ENCODE measurements around the gene ATP1A1. TPM values are rescaled to one million over a fixed set of nuclear protein-coding genes. Genes with fewer than 3 reads are reported as not detected.

Gene ATP1A1
- total and polyA plus RNA-seq, 2 experiments from 2014 or later = 117 to 202 TPM

DNA sequence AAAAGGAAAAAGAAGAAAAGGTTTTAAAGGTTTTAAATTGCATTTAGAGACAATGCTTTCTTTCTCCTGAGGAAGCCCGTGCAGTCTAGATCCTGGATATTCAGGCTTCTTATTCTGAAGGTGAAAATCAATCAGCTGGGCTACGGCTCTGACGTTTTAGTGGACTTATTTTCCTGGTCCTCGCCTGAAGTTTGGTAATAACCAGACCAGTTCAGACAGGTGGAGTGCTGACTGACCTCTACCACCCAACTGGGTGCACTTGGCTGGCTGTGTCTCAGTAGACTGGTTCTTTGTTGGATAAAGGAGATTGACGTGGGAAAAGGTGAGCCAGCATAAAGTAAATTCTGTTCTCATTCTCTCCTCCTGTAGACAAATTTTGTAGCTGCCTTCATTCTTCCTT lies 7.2 kb upstream of the ATP1A1 start:
- Histone ChIP-seq H3K4me3 (no peak overlapping the region), H4K20me1 (replicated peaks; ENCODE audit: insufficient read depth) (no peaks in the 10 kb centered on the region), H3K4me1 (ENCODE audit: insufficient read depth) (0 out of 2 replicates have a peak, but pooled peaks cover 3% of the 10 kb centered on the region), H3K36me3 (ENCODE audit: insufficient read depth) (no peaks in the 10 kb centered on the region; the same call in 1 of the 2 replicates), H3K79me2 (replicated peaks; ENCODE audit: insufficient read depth) (no peaks in the 10 kb centered on the region), H2AFZ (no peak overlapping the region), H3K9me2 (ENCODE audit: insufficient read depth) (peaks cover 14% of the 10 kb centered on the region), H3F3A (replicated peaks; ENCODE audit: low read depth) (no peaks in the 10 kb centered on the region), H3K27me3 (ENCODE audit: insufficient read depth) (peaks cover 7% of the 10 kb centered on the region; the same call in 1 of the 2 replicates), H3K27ac (ENCODE audit: low read depth) (no peak overlapping the region), H3K4me2 (no peak overlapping the region)
- H3K27ac Mint-ChIP-seq = no peak overlapping the region
- H3K36me3 Mint-ChIP-seq (ENCODE audit: low read depth) = no peaks in the 10 kb centered on the region
- H3K9me3 Mint-ChIP-seq = no peaks in the 10 kb centered on the region
- H3K4me3 Mint-ChIP-seq = no peak overlapping the region
- TF ChIP-seq STAT1 (IDR thresholded peaks at IDR 0.05; ENCODE audit: unreplicated experiment) (no peak), ZNF331 (CRISPR knock-in tag; IDR thresholded peaks at IDR 0.05; ENCODE audit: low read depth) (no peak), ZNF462 (CRISPR knock-in tag; IDR thresholded peaks at IDR 0.05) (no peak), CREB1 (CRISPR knock-in tag; IDR thresholded peaks at IDR 0.05; ENCODE audit: low read depth) (no peak), POLR2AphosphoS5 (IDR thresholded peaks at IDR 0.05; ENCODE audit: low read depth) (no peak), CTCF (conservative IDR thresholded peaks at IDR 0.05; ENCODE audit: low read depth in 2 of 2) (no peak), ZNF114 (CRISPR knock-in tag; IDR thresholded peaks at IDR 0.05) (no peak)
- peaks cover 2% of the 10 kb centered on the region for H3K27me3 Mint-ChIP-seq (ENCODE audit: insufficient read depth, low read depth, poor library complexity)
- ATAC-seq (no peak), DNase-seq (ENCODE audit: low spot score) (no peak)
- H3K4me1 Mint-ChIP-seq = peaks cover 4% of the 10 kb centered on the region; the same call in 2 of the 3 replicates
